ENCODE data around the gene IFNL4.
A peak's percentile ranks its signal among the peaks of the same experiment; 100 is the strongest.
"Not testable (repeated sequence)": the region's sequence is repeated elsewhere in the genome, so short reads cannot be mapped to it uniquely, and the experiment has no call there.

The IFNL4 gene

DNA sequence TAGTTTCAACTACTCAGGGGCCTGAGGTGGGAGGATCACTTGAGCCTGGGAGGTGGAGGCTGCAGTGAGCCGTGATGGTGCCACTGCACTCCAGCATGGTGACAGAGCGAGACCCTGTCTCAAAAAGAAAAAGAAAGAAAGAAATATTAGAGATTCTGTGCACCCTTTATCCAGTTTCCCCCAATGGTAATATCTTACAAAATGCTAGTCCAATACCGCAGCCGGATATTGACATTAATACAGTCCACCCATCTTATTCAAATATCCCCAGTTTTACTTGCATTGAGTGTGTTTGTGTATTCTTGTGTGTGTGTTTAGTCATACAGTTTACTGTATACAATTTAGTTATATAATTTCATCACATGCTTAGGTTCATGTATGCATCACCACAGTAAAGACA, 8.6 kb upstream of the IFNL4 start:
- DNase-seq = no peak

GRCh38 chr19:39254531-39255345, 6.1 kb upstream of the IFNL4 start:
- no peak for DNase-seq

DNA sequence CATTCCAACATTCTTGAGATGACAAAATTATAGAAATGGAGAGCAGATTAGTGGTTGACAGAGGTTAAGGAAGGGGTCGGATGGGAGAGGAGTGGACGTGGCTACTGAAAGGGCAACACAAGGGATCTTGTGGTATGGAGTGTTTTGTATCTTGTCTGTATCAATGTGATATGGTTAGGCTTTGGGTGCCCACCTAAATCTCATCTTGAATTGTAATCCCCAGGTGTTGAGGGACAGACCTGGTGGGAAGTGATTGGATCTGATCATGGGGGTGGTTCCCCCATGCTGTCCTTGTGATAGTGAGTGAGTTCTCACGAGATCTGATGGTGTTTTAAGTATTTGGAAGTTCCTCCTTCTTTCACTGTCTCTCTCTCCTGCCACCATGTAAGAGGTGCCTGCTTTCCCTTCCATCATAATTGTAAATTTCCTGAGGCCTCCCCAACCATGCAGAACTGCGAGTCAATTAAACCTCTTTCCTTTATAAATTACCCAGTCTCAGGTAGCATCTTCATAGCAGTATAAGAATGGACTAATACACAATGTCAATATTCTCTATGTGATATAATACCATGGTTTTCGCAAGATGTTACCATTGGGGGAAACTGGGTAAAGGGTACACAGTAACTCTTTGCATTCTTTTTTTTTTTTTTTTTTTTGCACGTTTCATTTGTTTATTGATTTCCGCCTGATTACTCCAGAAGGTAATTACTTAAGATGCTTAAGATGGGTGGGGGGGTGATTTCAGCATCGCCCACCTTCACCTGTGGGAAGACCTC, 4.9 kb upstream of the IFNL4 start:
- DNase-seq = no peak

GRCh38 chr19:39252458-39252857, 3.8 kb upstream of the IFNL4 start:
- DNase-seq = no peak

DNA sequence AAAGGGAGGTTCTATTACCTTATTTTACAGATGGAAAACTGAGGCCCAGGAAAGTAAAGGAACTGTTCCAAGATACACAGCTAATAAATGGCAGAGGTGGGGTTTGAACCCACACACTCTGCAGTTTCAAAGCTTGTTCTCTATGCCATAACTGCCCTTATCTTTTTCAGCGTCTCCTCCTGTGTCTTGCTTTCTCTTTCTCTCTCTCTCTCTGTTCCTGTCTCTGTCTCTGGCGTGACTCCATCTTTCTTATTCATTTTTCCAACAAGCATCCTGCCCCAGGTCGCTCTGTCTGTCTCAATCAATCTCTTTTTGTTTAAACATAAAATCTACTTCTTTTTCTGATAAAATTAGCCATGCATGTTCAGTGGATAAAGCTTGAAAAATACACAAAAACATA, 3.2 kb upstream of the IFNL4 start:
- no peak for DNase-seq

DNA sequence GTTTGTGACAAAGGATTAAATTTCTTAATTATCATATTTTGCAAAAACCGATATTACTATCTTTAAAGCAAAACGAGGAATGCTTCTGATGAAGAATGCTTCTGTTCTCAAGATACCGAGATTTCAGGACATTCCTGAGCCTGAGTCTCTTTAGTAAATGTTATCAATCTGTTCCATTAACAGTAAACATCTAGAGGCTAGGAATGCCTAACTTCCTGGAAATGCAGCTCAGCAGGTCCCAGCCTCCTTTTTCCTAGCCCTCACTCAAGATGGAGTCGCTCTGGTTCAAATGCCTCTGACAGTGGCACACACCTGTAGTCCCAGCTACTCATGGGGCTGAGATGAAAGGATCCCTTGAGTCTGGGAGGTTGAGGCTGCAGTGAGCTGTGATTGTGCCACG, 2.4 kb upstream of the IFNL4 start:
- no peak for DNase-seq

DNA sequence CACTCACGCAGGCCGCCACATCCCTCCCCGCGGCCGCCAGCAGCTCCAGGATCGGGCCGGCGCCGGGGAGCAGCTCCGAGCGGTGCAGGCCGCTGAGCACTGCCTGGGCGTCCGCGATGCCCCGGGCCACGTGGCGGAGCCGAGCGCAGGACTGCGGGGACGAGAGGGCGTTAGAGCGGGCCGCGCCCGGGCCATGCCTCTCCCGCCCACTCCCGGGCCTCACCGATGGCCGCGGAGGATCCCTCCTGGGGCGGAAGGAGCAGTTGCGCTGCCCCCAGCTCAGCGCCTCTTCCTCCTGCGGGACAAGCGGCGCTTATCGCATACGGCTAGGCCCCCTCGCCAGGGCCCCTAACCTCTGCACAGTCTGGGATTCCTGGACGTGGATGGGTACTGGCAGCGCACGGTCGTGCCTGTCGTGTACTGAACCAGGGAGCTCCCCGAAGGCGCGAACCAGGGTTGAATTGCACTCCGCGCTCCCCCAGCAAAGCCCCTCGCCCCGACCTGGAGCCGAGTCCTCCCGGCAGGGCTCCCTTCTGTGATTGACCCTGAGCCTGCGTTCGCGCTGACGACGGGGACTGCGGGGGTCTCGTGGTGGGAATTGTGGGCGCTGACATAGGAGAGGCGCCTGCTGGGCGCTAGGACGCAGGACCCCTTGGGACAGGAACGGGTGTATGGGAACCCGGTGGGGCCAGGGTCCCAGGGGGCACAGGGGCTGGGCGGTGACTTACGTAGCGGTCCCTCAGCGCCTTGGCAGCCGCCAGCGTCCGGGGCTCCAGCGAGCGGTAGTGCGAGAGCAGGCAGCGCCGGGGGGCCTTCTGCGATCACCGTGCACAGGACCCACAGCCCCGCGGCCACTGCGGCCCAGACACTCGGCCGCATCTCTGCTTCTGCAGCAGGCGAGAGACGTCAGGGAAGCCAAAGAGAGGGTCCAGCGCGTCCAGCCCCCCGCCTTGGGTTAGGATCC, 673 bp downstream of the IFNL4 start:
- DNase-seq = peak in 1 of 51 donors; percentile 9

DNA sequence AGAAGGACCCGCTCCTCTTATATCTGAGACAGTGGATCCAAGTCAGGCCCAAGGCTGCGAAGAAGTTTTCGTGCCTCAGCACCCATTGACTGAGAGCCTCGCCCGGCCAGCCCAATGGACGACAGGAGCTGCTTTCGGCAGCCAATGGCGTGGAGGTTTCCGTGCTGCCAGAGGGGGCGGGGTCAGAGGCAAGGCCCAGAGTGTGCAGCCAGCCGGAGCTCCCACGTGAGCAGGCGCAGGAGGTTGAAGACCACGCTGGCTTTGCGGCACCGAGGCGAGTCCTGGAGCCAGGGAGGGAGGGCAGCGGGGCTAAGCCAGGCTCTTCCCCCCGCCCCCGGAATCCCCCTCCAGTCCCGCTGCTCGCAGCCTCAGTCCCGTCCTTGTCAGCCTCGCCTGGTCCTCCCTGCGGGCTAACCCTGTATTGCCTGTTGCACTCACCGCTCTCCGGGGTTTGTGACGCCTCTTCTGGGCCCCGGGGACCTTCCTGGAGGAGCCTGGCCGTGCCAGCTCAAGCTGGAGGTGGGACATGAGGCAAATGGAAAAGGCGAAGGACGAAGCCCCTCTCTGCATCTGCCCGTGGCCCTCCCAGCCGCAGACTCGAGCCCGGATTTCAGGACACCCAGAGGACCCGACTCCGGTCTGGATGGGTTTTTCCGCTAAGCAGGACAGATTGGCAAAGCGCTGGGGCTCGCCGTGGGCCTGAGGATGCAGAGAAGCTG, 1.5 kb downstream of the IFNL4 start:
- DNase-seq = peak in 26 of 51 donors; percentile 2 to 53 (median 23)

GRCh38 chr19:39245166-39245565, 3.5 kb downstream of the IFNL4 start:
- not testable (repeated sequence) for DNase-seq

- not testable (repeated sequence) for DNase-seq
Measured at GRCh38 chr19:39244410-39245100, 4.1 kb downstream of the IFNL4 start, which contains the start of gene IFNL3. TSS of gene IFNL3 (minus strand) at chr19:39245006. CDS start at chr19:39244967, 39 bp downstream.

GRCh38 chr19:39243741-39244140, 4.9 kb downstream of the IFNL4 start:
- not testable (repeated sequence) for DNase-seq

- no peak for DNase-seq
Measured at GRCh38 chr19:39240421-39240820, 8.2 kb downstream of the IFNL4 start.

DNA sequence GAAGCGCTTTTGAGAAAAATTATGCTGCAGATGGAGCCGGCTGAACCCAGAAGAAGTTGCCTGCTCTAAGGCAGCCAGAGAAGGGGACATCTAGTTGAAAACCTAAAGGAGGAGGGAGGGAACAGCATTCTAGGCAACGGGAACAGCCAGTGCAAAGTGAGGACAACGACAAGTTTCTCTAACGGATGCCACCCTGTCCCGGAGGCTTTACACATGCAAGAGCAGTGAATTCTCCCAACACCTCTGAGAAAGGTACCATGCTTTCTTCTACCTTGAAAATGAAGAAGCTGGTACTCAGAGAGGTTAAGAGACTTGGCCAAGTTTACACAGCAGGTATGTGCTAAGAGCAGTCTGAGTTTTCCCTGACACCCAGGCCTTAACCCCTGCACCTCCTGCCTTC, 9.7 kb downstream of the IFNL4 start:
- DNase-seq = no peak

GRCh38 chr19:39238209-39238608, 10.4 kb downstream of the IFNL4 start:
- no peak for DNase-seq

GRCh38 chr19:39237200-39238184, 11.2 kb downstream of the IFNL4 start:
- DNase-seq = no peak

DNA sequence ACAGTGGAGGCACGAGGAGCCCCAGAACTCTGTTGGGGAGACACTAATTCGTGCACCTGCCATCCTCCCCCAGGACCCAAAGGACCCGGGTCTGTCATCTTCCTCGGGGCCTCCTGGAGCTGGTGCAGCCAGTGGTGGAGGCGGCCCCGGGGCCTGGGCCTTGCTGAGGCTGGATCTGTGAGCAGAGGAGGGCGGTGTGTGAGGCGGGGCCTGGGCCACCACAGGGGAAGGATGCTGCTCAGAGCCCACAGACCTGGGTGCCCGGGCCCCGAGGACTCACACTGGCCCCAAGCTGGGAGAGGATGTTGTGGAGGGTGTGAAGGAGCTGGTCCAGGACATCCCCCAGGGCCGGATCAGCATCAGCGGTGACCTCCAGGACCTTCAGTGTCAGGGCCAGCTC, 12.1 kb downstream of the IFNL4 start:
- DNase-seq = no peak

GRCh38 chr19:39232708-39233107, 15.9 kb downstream of the IFNL4 start:
- no peak for DNase-seq

- no peak for DNase-seq
Measured at GRCh38 chr19:39230096-39230764, 18.4 kb downstream of the IFNL4 start.
